ENCODE results near the gene AOAH.

- TF ChIP-seq POLR2AphosphoS5 (IDR thresholded peaks at IDR 0.05; ENCODE audit: low read depth, low read length) (no peak), POLR2A (IDR thresholded peaks at IDR 0.05; ENCODE audit: low read depth, low read length) (no peak), TAF1 (IDR thresholded peaks at IDR 0.05; ENCODE audit: low read depth, low read length) (no peak), PAX5 (IDR thresholded peaks at IDR 0.05; ENCODE audit: insufficient read depth, low read length, severe bottlenecking) (no peak), SPI1 (IDR thresholded peaks at IDR 0.05; ENCODE audit: low read depth, low read length) (no peak)
Observed at GRCh38 chr7:36547416-36547815, 176.9 kb downstream of the AOAH start.
